GM06990 (cell line): ENCODE results near the gene EYA2.

ENCODE experiments used
- DNase-seq: peaks from one replicate; pipeline ENCODE4 v3.0.0-alpha.2; 2011; ENCODE audit not compliant: insufficient read length; ENCODE audit errors: extremely low read depth
- H3K27me3 ChIP-seq: replicated peaks from 2 replicates; pipeline ENCODE4 v1.6.0; 2011; ENCODE audit warnings: low read length; ENCODE audit not compliant: control insufficient read depth, insufficient read depth
- H3K36me3 ChIP-seq: 2 replicates; pipeline ENCODE4 v1.5.1; 2011; ENCODE audit warnings: low read length; ENCODE audit not compliant: control insufficient read depth, insufficient read depth
- H3K4me3 ChIP-seq: replicated peaks from 2 replicates; pipeline ENCODE4 v1.5.1; 2011; ENCODE audit warnings: low read depth, mild to moderate bottlenecking, control low read depth, low read length
- TF ChIP-seq, protein P1 (sequence below): IDR thresholded peaks from 2 replicates; pipeline ENCODE4 v1.5.1; 2011; ENCODE audit warnings: low read length, control low read depth, mild to moderate bottlenecking, inconsistent platforms; ENCODE audit not compliant: insufficient read depth, poor library complexity, severe bottlenecking

EYA2 gene

DNA sequence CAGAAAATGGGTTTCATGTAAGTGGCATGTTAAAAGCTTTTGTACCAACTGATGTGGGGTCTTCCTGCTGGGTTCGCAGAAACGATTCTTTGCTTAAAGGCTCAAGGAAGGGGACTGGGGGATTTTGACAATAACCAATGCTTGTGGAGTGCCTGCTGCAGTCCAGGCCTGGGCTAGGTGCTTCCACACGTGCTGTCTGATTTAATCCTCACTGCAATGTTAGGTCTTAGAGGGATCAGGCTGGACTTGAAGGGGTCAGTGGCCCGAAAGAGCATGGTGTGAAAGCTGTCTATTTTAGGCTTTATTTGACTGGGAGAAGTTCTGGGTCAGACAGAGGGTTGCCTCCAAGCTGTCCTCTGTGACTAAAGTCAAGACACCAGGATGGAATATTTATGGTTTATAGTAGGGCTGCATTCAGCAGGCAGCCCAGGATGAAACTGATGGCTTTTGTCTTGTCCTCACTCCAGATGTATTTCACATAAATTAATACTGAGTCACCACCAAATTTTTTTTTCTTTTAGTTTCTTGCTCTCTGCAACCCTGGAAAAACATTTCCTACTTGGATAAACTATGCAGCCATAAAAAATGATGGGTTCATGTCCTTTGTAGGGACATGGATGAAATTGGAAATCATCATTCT is 242.7 kb downstream of the EYA2 start:
- no peak for DNase-seq
- TF ChIP-seq, protein P1, sequence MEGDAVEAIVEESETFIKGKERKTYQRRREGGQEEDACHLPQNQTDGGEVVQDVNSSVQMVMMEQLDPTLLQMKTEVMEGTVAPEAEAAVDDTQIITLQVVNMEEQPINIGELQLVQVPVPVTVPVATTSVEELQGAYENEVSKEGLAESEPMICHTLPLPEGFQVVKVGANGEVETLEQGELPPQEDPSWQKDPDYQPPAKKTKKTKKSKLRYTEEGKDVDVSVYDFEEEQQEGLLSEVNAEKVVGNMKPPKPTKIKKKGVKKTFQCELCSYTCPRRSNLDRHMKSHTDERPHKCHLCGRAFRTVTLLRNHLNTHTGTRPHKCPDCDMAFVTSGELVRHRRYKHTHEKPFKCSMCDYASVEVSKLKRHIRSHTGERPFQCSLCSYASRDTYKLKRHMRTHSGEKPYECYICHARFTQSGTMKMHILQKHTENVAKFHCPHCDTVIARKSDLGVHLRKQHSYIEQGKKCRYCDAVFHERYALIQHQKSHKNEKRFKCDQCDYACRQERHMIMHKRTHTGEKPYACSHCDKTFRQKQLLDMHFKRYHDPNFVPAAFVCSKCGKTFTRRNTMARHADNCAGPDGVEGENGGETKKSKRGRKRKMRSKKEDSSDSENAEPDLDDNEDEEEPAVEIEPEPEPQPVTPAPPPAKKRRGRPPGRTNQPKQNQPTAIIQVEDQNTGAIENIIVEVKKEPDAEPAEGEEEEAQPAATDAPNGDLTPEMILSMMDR = no peak
- H3K36me3 ChIP-seq = no peaks in the 10 kb centered on the region; the same call in 1 of the 2 replicates
- no peaks in the 10 kb centered on the region for H3K27me3 ChIP-seq
- no peak overlapping the region for H3K4me3 ChIP-seq

DNA sequence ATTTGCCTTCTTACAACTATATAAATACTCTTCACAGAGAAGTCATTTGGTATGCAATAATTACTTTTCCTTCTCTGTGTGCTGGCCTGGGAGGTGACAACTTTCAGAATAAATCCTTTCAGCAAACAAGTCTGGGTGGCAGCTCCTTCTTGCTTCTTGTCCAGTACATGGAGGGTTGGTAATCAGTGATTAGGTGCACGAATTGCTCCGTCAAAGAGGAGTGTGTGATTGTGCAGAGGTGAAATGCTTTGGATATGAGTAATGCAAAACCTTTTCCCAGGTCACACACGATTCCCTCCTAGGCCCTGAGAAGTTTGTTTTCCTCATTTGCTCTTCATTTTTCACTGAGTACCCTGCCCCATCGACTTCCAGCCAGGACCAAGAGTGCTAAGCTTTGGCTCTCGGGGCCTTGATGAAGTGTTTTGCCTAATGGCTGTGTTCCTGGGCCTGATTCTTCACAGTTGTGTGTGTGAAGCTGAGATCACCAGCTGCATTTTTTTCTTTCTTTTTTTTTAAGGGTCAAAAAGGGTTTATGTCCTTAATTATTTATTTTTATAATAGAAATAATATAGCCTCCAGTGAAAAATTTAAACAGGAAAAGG is 245.4 kb downstream of the EYA2 start:
- Histone ChIP-seq H3K27me3 (no peaks in the 10 kb centered on the region), H3K4me3 (no peak overlapping the region), H3K36me3 (no peaks in the 10 kb centered on the region; the same call in 1 of the 2 replicates)
- no peak for DNase-seq
- TF ChIP-seq, protein P1 = no peak

DNA sequence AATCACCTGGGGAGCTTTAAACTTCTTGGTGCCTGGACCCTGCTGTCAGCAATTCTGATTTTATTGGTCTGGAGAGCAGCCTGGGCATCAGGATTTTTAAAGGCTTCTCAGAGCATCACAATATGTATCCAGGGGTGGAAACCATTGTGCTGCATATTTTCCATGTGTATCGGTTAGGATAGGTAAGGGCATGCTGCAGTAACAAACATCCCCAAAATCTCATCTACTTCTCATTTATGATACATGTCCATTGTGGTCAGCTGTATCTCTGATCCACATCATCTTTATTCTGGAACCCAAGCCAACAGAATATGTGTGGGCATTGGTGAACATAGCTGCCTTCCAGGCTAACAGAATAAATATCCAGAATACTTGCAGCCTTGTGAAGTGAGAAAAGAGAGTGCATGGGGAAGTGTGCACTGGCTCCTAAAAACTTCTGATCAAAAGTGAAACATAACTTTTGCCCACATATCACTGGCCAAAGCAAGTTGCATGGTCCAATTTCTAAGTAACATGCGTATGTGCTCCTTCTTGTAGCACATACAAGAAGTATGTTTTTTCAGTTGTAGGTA is 246.8 kb downstream of the EYA2 start:
- no peak overlapping the region for H3K4me3 ChIP-seq
- no peak for DNase-seq
- no peaks in the 10 kb centered on the region; the same call in 1 of the 2 replicates for H3K36me3 ChIP-seq
- no peaks in the 10 kb centered on the region for H3K27me3 ChIP-seq
- TF ChIP-seq, protein P1 = no peak

DNA sequence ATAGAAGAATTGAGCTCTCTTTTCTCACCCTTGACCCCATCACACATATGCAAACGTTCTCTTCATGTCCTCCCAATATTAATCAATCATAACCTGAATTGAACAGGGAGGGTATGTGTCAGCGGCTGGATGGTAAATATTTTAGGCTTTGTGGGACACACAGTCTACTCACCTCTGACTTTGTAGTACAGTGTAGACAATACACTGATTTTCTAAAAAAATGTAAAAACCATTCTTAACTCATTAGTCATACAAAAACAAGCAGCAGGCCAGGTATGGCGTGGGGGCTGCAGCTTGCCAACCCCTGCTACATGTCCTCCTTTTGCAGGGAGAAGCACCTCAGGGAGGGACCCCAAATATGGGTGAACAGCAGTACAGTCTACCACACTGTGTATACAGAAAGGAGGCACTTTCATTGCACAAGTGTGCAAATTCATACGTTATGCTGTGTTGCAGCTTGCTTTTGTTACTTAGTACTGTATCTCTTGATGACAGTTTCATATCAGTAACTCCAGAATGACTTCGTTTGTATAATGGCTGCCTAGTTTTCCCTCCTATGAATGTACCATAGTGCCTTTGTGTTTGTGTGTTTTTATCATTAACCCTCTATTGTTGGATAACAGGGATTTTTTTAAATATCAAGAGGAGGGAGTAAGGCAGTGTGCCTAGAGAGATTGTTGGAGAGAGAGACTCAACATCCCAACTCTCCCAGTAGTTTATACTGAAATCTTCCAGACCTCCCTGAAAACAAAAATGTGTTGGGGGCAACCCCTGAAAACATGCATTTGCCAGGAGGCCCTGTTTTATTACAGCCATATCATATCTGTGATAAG is 247.5 kb downstream of the EYA2 start:
- Histone ChIP-seq H3K27me3 (no peaks in the 10 kb centered on the region), H3K4me3 (no peak overlapping the region), H3K36me3 (no peaks in the 10 kb centered on the region; the same call in 1 of the 2 replicates)
- TF ChIP-seq, protein P1 = no peak
- no peak for DNase-seq

DNA sequence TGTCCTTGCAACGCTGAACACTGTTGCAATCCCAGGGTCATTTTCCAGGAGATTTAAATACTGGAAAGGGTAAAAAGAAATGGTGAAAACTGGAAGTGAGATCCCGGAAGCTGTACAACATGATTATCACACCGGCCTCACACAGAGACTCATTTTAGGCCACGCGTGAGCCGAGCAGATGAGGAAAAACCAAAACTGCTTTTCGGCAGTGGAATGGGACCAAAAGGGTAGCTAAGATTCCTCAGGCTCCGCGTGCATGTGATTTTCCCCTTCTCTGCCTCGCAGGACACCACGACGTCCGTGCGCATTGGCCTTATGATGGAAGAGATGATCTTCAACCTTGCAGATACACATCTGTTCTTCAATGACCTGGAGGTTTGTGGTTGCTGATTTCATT is 248.1 kb downstream of the EYA2 start:
- H3K4me3 ChIP-seq = no peak overlapping the region
- no peaks in the 10 kb centered on the region for H3K27me3 ChIP-seq
- no peak for DNase-seq
- H3K36me3 ChIP-seq = no peaks in the 10 kb centered on the region; the same call in 1 of the 2 replicates
- TF ChIP-seq, protein P1 = no peak
